Activated CD8-positive, alpha-beta T cell treated with anti-CD3 and anti-CD28 coated beads for 36 hours (primary cell): Measurements from ENCODE around the gene ZDHHC22. TPM values are rescaled to one million over a fixed set of nuclear protein-coding genes. Genes with fewer than 3 reads are reported as not detected.

Experiments used
- ATAC-seq: fragments of 200-7000 bp; cut with Tn5 transposase; one replicate; pipeline ENCODE4 v1.10.0; 2021; ENCODE audit warnings: mild to moderate bottlenecking, moderate library complexity
- CTCF ChIA-PET: fragments of 350-600 bp; sonication (Branson Sonifier 250); formaldehyde crosslinking; loops from one replicate; lab custom pipeline; 2021; ENCODE audit warnings: antibody characterized with exemption; lab: Charles Lee
- POLR2A ChIA-PET: fragments of 350-600 bp; sonication (Branson Sonifier 250); formaldehyde crosslinking; loops from one replicate; lab custom pipeline; 2021; ENCODE audit warnings: antibody characterized with exemption; lab: Charles Lee
- DNase-seq: peaks from one replicate; pipeline ENCODE4 v3.0.0-alpha.2; 2020
- H3K27ac Mint-ChIP-seq: one replicate; pipeline ENCODE4 v1.8.0; 2021; ENCODE audit warnings: mild to moderate bottlenecking, mixed read lengths
- H3K27me3 Mint-ChIP-seq: one replicate; pipeline ENCODE4 v1.8.0; 2021; ENCODE audit warnings: mixed read lengths
- H3K36me3 Mint-ChIP-seq: one replicate; pipeline ENCODE4 v1.8.0; 2021; ENCODE audit warnings: low read depth, mixed read lengths
- H3K4me1 Mint-ChIP-seq: one replicate; pipeline ENCODE4 v1.8.0; 2021; ENCODE audit warnings: low read depth, mixed read lengths
- H3K4me3 Mint-ChIP-seq: one replicate; pipeline ENCODE4 v1.8.0; 2021; ENCODE audit warnings: mild to moderate bottlenecking, moderate library complexity, mixed read lengths
- H3K9me3 Mint-ChIP-seq: one replicate; pipeline ENCODE4 v1.8.0; 2021; ENCODE audit warnings: mixed read lengths
- intact Hi-C: fragments of 100-400 bp; cut with micrococcal nuclease; formaldehyde crosslinking; loops from one replicate; pipeline ENCODE4 v1.10.0; 2022
- total RNA-seq, 2 experiments: library from RNA; stranded (reverse); gene quantifications; one replicate each; pipeline ENCODE4 v1.2.3, GENCODE V29; 2021
- TF ChIP-seq, protein P1 (sequence below): fragments of 200-600 bp; IDR thresholded peaks from one replicate; pipeline ENCODE4 v1.8.0; 2022; ENCODE audit warnings: antibody characterized with exemption, mild to moderate bottlenecking

The ZDHHC22 gene
- total RNA-seq, 2 experiments from 2014 or later: not detected

DNA sequence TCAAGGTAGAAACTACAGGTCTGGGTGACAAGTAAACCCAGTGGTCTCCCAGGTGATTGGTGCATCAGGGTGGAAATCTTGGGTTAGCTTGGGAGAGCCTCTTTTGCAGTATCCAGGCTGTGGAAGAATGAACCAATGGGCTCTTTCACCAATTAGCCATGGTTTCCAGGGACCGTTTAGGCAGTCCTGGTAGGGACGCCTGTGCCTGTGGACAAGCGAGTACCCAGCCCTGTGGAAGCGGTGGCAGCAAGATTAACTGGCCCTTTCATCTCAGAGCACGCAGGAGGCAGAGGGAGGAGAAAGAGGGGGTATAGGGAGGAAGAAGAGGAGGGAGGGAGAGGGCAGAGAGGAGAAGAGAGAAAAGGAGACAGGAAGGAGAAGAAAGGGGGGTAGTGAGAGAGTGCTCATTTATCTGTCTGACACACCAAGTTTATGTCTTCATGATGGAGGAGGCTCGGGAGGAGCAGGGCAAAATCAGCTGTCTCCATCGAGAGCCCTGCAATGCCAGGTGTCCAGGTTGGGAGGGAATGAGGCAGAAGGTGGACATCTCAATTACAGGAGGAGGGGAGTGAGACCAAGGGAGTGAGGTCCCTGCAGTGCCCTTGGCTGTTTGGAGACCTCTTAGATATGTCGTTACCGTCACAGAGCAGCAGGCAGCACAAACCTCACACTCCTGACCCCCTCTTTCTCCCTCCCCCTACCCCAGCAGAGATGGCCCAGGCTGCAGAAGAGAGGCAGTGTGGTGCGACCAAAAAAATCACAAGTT is 4.6 kb upstream of the ZDHHC22 start:
- H3K4me3 Mint-ChIP-seq: no peak overlapping the region
- no peak for ATAC-seq
- ChIA-PET POLR2A (interaction anchor here (0.9 kb wide), 1 partner anchor 81 kb away, joined by 3 read pairs; no protein-coding TSS in a partner anchor), CTCF (interaction anchor here (1.8 kb wide), 1 partner anchor 170 kb away, joined by 8 read pairs; no protein-coding TSS in a partner anchor)
- TF ChIP-seq, protein P1, sequence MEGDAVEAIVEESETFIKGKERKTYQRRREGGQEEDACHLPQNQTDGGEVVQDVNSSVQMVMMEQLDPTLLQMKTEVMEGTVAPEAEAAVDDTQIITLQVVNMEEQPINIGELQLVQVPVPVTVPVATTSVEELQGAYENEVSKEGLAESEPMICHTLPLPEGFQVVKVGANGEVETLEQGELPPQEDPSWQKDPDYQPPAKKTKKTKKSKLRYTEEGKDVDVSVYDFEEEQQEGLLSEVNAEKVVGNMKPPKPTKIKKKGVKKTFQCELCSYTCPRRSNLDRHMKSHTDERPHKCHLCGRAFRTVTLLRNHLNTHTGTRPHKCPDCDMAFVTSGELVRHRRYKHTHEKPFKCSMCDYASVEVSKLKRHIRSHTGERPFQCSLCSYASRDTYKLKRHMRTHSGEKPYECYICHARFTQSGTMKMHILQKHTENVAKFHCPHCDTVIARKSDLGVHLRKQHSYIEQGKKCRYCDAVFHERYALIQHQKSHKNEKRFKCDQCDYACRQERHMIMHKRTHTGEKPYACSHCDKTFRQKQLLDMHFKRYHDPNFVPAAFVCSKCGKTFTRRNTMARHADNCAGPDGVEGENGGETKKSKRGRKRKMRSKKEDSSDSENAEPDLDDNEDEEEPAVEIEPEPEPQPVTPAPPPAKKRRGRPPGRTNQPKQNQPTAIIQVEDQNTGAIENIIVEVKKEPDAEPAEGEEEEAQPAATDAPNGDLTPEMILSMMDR: no peak
- no peaks in the 10 kb centered on the region for H3K9me3 Mint-ChIP-seq
- no peaks in the 10 kb centered on the region for H3K36me3 Mint-ChIP-seq
- intact Hi-C loops: no loop called here
- peaks cover 3% of the 10 kb centered on the region for H3K4me1 Mint-ChIP-seq
- H3K27ac Mint-ChIP-seq: no peak overlapping the region
- H3K27me3 Mint-ChIP-seq: peaks cover 40% of the 10 kb centered on the region
- no peak for DNase-seq

DNA sequence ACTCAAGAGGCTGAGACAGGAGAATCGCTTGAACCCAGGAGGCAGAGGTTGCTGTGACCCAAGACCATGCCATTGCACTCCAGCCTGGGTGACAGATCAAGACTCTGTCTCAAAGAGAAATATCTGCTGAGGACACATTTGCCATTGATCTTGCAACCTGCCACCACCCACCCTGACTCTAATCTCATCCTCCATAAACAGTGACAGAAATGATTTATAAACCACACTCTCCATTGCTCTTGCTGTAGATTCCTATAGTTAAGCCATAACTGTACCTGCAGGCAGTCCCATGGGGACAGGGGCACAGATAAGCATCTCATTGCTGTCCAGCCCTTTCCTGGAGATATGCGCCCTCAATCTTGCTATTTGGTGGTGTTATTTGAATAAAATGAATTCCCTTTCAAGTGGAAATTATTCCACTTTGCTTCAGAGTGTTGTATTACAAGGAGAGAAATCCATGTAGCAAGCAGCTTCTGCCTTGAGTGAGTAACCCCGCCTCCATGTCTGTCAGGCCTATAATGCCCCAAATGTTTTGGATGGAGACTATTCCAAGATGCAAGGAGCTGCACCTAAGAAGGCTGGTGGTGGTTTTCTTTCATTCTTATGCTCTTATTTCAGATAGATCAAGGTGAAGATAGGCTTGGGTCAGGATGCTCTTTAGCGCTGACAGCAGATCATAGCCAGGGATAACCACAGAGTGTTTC is 3.0 kb upstream of the ZDHHC22 start:
- Mint-ChIP-seq H3K4me3 (no peak overlapping the region), H3K27me3 (peaks cover 51% of the 10 kb centered on the region), H3K9me3 (no peaks in the 10 kb centered on the region), H3K36me3 (no peaks in the 10 kb centered on the region), H3K4me1 (peaks cover 9% of the 10 kb centered on the region), H3K27ac (no peak overlapping the region)
- ChIA-PET POLR2A (no interaction called here), CTCF (interaction anchor here (1.7 to 4.2 kb wide), 2 partner anchors 8 to 68 kb away, joined by 6 to 33 read pairs; no protein-coding TSS in a partner anchor)
- DNase-seq: no peak
- intact Hi-C loops: no loop called here
- TF ChIP-seq, protein P1: no peak
- ATAC-seq: no peak

DNA sequence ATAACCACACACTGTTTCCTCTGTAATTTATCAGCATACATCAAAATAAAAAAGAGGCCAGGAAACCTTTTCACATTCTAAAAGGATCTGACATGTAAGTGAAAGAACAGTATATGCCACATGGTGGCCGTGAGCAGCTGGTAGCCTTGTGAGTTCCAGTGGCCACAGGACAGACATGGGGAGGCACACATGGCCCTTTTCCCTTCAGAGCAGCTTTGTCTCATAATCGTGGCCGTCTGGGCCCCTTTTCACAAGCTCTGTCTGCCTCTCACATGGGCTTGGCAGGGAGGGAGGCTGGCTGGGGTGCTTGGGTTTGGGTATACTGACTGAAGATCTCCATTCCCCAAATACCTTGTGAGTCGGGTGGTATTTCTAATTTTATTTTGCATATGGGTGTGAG is 1.5 kb upstream of the ZDHHC22 start:
- TF ChIP-seq, protein P1: no peak
- Mint-ChIP-seq H3K27ac (no peak overlapping the region), H3K4me1 (peaks cover 14% of the 10 kb centered on the region), H3K4me3 (no peak overlapping the region), H3K9me3 (no peaks in the 10 kb centered on the region), H3K27me3 (peaks cover 60% of the 10 kb centered on the region), H3K36me3 (no peaks in the 10 kb centered on the region)
- ATAC-seq: no peak
- no peak for DNase-seq
- CTCF ChIA-PET: interaction anchor here (1.1 to 4.2 kb wide), 6 partner anchors 9 to 70 kb away, joined by 3 to 33 read pairs (median 4); no protein-coding TSS in a partner anchor
- intact Hi-C loops: no loop called here
- POLR2A ChIA-PET: no interaction called here

GRCh38 chr14:77142005-77142800 is 612 bp upstream of the ZDHHC22 start:
- Mint-ChIP-seq H3K36me3 (no peaks in the 10 kb centered on the region), H3K4me3 (no peak overlapping the region), H3K27me3 (peaks cover 67% of the 10 kb centered on the region), H3K9me3 (no peaks in the 10 kb centered on the region), H3K27ac (no peak overlapping the region), H3K4me1 (peaks cover 14% of the 10 kb centered on the region)
- CTCF ChIA-PET: interaction anchor here (0.9 to 4.2 kb wide), 8 partner anchors 8 to 71 kb away, joined by 3 to 33 read pairs (median 4); no protein-coding TSS in a partner anchor
- DNase-seq (no peak), ATAC-seq (no peak)
- POLR2A ChIA-PET: no interaction called here
- TF ChIP-seq, protein P1: no peak
- intact Hi-C loops: no loop called here
